Measurements from ENCODE around the gene C1orf141.

C1orf141 gene

DNA sequence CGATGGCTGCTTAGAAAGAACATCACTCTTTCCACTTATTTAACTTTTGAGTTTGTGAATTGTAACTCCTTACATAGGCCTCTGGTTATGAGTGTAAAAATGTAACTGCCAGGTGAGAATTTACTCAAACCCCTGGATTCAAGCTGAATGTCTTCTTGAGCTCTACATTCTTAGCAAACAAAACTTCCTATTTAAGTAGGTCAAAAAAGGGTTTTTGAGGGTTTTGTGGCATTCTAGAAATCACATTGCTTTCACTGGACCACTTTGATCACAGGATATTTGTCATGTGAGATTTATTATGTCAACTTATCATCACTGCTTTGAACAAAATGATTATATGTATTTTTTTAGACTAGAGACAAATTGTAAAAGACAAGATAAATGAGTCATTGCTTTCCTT is 37.2 kb upstream of the C1orf141 start:
- Histone ChIP-seq H3K18ac (ENCODE audit: low read length) (no peak overlapping the region), H3K36me3 (ENCODE audit: control insufficient read depth in 1 of 2, insufficient read depth in 2 of 2, low read length in 2 of 2) (no peaks in the 10 kb centered on the region), H3K23ac (ENCODE audit: low read length) (no peak overlapping the region), H4K12ac (ENCODE audit: low read depth, low read length) (no peak overlapping the region), H3K4me1 (ENCODE audit: control insufficient read depth in 1 of 2, insufficient read depth in 2 of 2, low read length in 2 of 2) (no peaks in the 10 kb centered on the region), H3K9me3 (ENCODE audit: insufficient read depth, low read depth, low read length) (no peaks in the 10 kb centered on the region), H3K14ac (ENCODE audit: low read length) (no peak overlapping the region), H2AFZ (ENCODE audit: insufficient read depth, low read length, poor library complexity) (no peak overlapping the region), H3K27me3 (ENCODE audit: insufficient read depth, low read length) (no peaks in the 10 kb centered on the region), H3K4me2 (ENCODE audit: low read length) (no peak overlapping the region), H3K79me1 (ENCODE audit: low read length) (no peaks in the 10 kb centered on the region), H4K91ac (ENCODE audit: low read depth, low read length) (no peak overlapping the region), H3K27ac (ENCODE audit: low read depth, low read length) (no peak overlapping the region), H3K4me3 (ENCODE audit: low read depth, low read length) (no peak overlapping the region), H4K8ac (ENCODE audit: low read depth, low read length) (no peak overlapping the region), H2BK120ac (ENCODE audit: insufficient read depth, low read length, poor library complexity) (no peak overlapping the region), H2BK5ac (ENCODE audit: low read depth, low read length, poor library complexity) (no peak overlapping the region), H3K79me2 (ENCODE audit: control insufficient read depth, insufficient read depth, low read length, poor library complexity) (no peaks in the 10 kb centered on the region), H3K4ac (ENCODE audit: low read depth, low read length) (no peak overlapping the region), H2AK5ac (ENCODE audit: low read length) (no peak overlapping the region), H2BK12ac (ENCODE audit: low read length) (no peak overlapping the region), H3K9ac (ENCODE audit: low read length) (no peak overlapping the region)
- no CpG with 5 or more reads among the region's 1 CpG for WGBS (ENCODE audit: extremely low coverage, insufficient coverage, insufficient read length)
- DNase-seq, result no peak

- H3K27ac ChIP-seq (ENCODE audit: low read depth, low read length), result no peak overlapping the region
- no peak overlapping the region for H3K4ac ChIP-seq (ENCODE audit: low read depth, low read length)
- no peaks in the 10 kb centered on the region for H3K4me1 ChIP-seq (ENCODE audit: control insufficient read depth in 1 of 2, insufficient read depth in 2 of 2, low read length in 2 of 2)
- H2BK12ac ChIP-seq (ENCODE audit: low read length), result no peak overlapping the region
- H3K27me3 ChIP-seq (ENCODE audit: insufficient read depth, low read length), result no peaks in the 10 kb centered on the region
- H2AK5ac ChIP-seq (ENCODE audit: low read length), result no peak overlapping the region
- H4K8ac ChIP-seq (ENCODE audit: low read depth, low read length), result no peak overlapping the region
- no peak overlapping the region for H2BK120ac ChIP-seq (ENCODE audit: insufficient read depth, low read length, poor library complexity)
- no peak overlapping the region for H3K23ac ChIP-seq (ENCODE audit: low read length)
- H3K79me1 ChIP-seq (ENCODE audit: low read length), result no peaks in the 10 kb centered on the region
- H2AFZ ChIP-seq (ENCODE audit: insufficient read depth, low read length, poor library complexity), result no peak overlapping the region
- H3K9me3 ChIP-seq (ENCODE audit: insufficient read depth, low read depth, low read length), result no peaks in the 10 kb centered on the region
- H3K79me2 ChIP-seq (ENCODE audit: control insufficient read depth, insufficient read depth, low read length, poor library complexity), result no peaks in the 10 kb centered on the region
- WGBS (ENCODE audit: extremely low coverage, insufficient coverage, insufficient read length), result no CpG with 5 or more reads among the region's 2 CpGs
- H3K9ac ChIP-seq (ENCODE audit: low read length), result no peak overlapping the region
- H3K4me2 ChIP-seq (ENCODE audit: low read length), result no peak overlapping the region
- DNase-seq, result no peak
- H3K36me3 ChIP-seq (ENCODE audit: control insufficient read depth in 1 of 2, insufficient read depth in 2 of 2, low read length in 2 of 2), result no peaks in the 10 kb centered on the region
- no peak overlapping the region for H3K18ac ChIP-seq (ENCODE audit: low read length)
- H3K14ac ChIP-seq (ENCODE audit: low read length), result no peak overlapping the region
- H2BK5ac ChIP-seq (ENCODE audit: low read depth, low read length, poor library complexity), result no peak overlapping the region
- no peak overlapping the region for H4K91ac ChIP-seq (ENCODE audit: low read depth, low read length)
- H3K4me3 ChIP-seq (ENCODE audit: low read depth, low read length), result no peak overlapping the region
- H4K12ac ChIP-seq (ENCODE audit: low read depth, low read length), result no peak overlapping the region
Measured at GRCh38 chr1:67171574-67171955, 36.8 kb upstream of the C1orf141 start.

- no peak overlapping the region for H3K18ac ChIP-seq (ENCODE audit: low read length)
- H3K9ac ChIP-seq (ENCODE audit: low read length), result no peak overlapping the region
- H2BK12ac ChIP-seq (ENCODE audit: low read length), result no peak overlapping the region
- no peak overlapping the region for H2BK5ac ChIP-seq (ENCODE audit: low read depth, low read length, poor library complexity)
- H3K27ac ChIP-seq (ENCODE audit: low read depth, low read length), result no peak overlapping the region
- H4K8ac ChIP-seq (ENCODE audit: low read depth, low read length), result no peak overlapping the region
- H3K36me3 ChIP-seq (ENCODE audit: control insufficient read depth in 1 of 2, insufficient read depth in 2 of 2, low read length in 2 of 2), result no peaks in the 10 kb centered on the region
- no peak overlapping the region for H2AK5ac ChIP-seq (ENCODE audit: low read length)
- no peak overlapping the region for H2AFZ ChIP-seq (ENCODE audit: insufficient read depth, low read length, poor library complexity)
- H3K4me1 ChIP-seq (ENCODE audit: control insufficient read depth in 1 of 2, insufficient read depth in 2 of 2, low read length in 2 of 2), result no peaks in the 10 kb centered on the region
- H3K79me2 ChIP-seq (ENCODE audit: control insufficient read depth, insufficient read depth, low read length, poor library complexity), result no peaks in the 10 kb centered on the region
- H3K79me1 ChIP-seq (ENCODE audit: low read length), result no peaks in the 10 kb centered on the region
- no peak overlapping the region for H3K23ac ChIP-seq (ENCODE audit: low read length)
- no CpG with 5 or more reads among the region's 2 CpGs for WGBS (ENCODE audit: extremely low coverage, insufficient coverage, insufficient read length)
- no peak overlapping the region for H2BK120ac ChIP-seq (ENCODE audit: insufficient read depth, low read length, poor library complexity)
- H3K9me3 ChIP-seq (ENCODE audit: insufficient read depth, low read depth, low read length), result no peaks in the 10 kb centered on the region
- no peak for DNase-seq
- H3K4me2 ChIP-seq (ENCODE audit: low read length), result no peak overlapping the region
- H3K14ac ChIP-seq (ENCODE audit: low read length), result no peak overlapping the region
- H3K4ac ChIP-seq (ENCODE audit: low read depth, low read length), result no peak overlapping the region
- H4K12ac ChIP-seq (ENCODE audit: low read depth, low read length), result no peak overlapping the region
- no peak overlapping the region for H4K91ac ChIP-seq (ENCODE audit: low read depth, low read length)
- no peak overlapping the region for H3K4me3 ChIP-seq (ENCODE audit: low read depth, low read length)
- H3K27me3 ChIP-seq (ENCODE audit: insufficient read depth, low read length), result no peaks in the 10 kb centered on the region
Measured at GRCh38 chr1:67170751-67171573, 36.2 kb upstream of the C1orf141 start.

- WGBS (ENCODE audit: extremely low coverage, insufficient coverage, insufficient read length), result no CpG with 5 or more reads among the region's 3 CpGs
- Histone ChIP-seq H2BK120ac (ENCODE audit: insufficient read depth, low read length, poor library complexity) (no peak overlapping the region), H4K91ac (ENCODE audit: low read depth, low read length) (no peak overlapping the region), H3K27ac (ENCODE audit: low read depth, low read length) (no peak overlapping the region), H3K27me3 (ENCODE audit: insufficient read depth, low read length) (no peaks in the 10 kb centered on the region), H3K14ac (ENCODE audit: low read length) (no peak overlapping the region), H3K79me2 (ENCODE audit: control insufficient read depth, insufficient read depth, low read length, poor library complexity) (no peaks in the 10 kb centered on the region), H4K8ac (ENCODE audit: low read depth, low read length) (no peak overlapping the region), H3K18ac (ENCODE audit: low read length) (no peak overlapping the region), H3K36me3 (ENCODE audit: control insufficient read depth in 1 of 2, insufficient read depth in 2 of 2, low read length in 2 of 2) (no peaks in the 10 kb centered on the region), H3K4me1 (ENCODE audit: control insufficient read depth in 1 of 2, insufficient read depth in 2 of 2, low read length in 2 of 2) (no peaks in the 10 kb centered on the region), H2BK12ac (ENCODE audit: low read length) (no peak overlapping the region), H3K4me2 (ENCODE audit: low read length) (no peak overlapping the region), H3K9me3 (ENCODE audit: insufficient read depth, low read depth, low read length) (no peaks in the 10 kb centered on the region), H3K4ac (ENCODE audit: low read depth, low read length) (no peak overlapping the region), H3K9ac (ENCODE audit: low read length) (no peak overlapping the region), H3K23ac (ENCODE audit: low read length) (no peak overlapping the region), H4K12ac (ENCODE audit: low read depth, low read length) (no peak overlapping the region), H2BK5ac (ENCODE audit: low read depth, low read length, poor library complexity) (no peak overlapping the region), H3K4me3 (ENCODE audit: low read depth, low read length) (no peak overlapping the region), H3K79me1 (ENCODE audit: low read length) (no peaks in the 10 kb centered on the region), H2AFZ (ENCODE audit: insufficient read depth, low read length, poor library complexity) (no peak overlapping the region), H2AK5ac (ENCODE audit: low read length) (no peak overlapping the region)
- no peak for DNase-seq
Measured at GRCh38 chr1:67169932-67170331, 35.2 kb upstream of the C1orf141 start.

Measured in trophoblast cell (in vitro differentiated cells and primary cell).